ENCODE results near the gene TIGD7. TPM values are rescaled to one million over a fixed set of nuclear protein-coding genes. Genes with fewer than 3 reads are reported as not detected.

The TIGD7 gene
- total and polyA plus RNA-seq, 2 of the 8 experiments (the other 6 are each of a cell fraction or from before 2014, with no cell fraction given): 3.0 to 8.9 TPM

- no peak for TF ChIP-seq YY1 (IDR thresholded peaks at IDR 0.05; ENCODE audit: low read depth, low read length)
- TF ChIP-seq, protein P1, sequence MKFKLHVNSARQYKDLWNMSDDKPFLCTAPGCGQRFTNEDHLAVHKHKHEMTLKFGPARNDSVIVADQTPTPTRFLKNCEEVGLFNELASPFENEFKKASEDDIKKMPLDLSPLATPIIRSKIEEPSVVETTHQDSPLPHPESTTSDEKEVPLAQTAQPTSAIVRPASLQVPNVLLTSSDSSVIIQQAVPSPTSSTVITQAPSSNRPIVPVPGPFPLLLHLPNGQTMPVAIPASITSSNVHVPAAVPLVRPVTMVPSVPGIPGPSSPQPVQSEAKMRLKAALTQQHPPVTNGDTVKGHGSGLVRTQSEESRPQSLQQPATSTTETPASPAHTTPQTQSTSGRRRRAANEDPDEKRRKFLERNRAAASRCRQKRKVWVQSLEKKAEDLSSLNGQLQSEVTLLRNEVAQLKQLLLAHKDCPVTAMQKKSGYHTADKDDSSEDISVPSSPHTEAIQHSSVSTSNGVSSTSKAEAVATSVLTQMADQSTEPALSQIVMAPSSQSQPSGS (IDR thresholded peaks at IDR 0.05; ENCODE audit: low read length): no peak
- no peak for TF ChIP-seq SIX5 (IDR thresholded peaks at IDR 0.05; ENCODE audit: low read depth, low read length)
Measured at GRCh38 chr16:3327514-3327913, 22.3 kb upstream of the TIGD7 start (continued).
